Endometrial microvascular endothelial cells (primary cell): ENCODE measurements around the gene SLC12A6. TPM values are rescaled to one million over a fixed set of nuclear protein-coding genes. Genes with fewer than 3 reads are reported as not detected.
"Not testable (repeated sequence)": the region's sequence is repeated elsewhere in the genome, so short reads cannot be mapped to it uniquely, and the experiment has no call there.

Experiments
- in situ Hi-C: cut with HindIII; loops from 2 replicates; pipeline ENCODE4 v1.10.0; 2017; ENCODE audit warnings: low sequenced_read_pairs, low pct_unique_long_range_greater_than_20kb; ENCODE audit errors: inconsistent ontology term
- total RNA-seq: library from RNA; depleted of rRNA; stranded (reverse); fragments of >200 nt; gene quantifications from one replicate; pipeline ENCODE4 v1.2.3, GENCODE V29; 2015; ENCODE audit errors: inconsistent ontology term

SLC12A6 gene
- total RNA-seq, 1 donor from 2014 or later: 19.1 TPM

GRCh38 chr15:34359416-34359815, 21.8 kb upstream of the SLC12A6 start:
- in situ Hi-C loops: no loop called here

- in situ Hi-C loops: no loop called here
These were observed 21.4 kb upstream of the SLC12A6 start for GRCh38 chr15:34358948-34359347.

- in situ Hi-C loops: no loop called here
These were observed 20.8 kb upstream of the SLC12A6 start for GRCh38 chr15:34358367-34358766.

GRCh38 chr15:34357653-34358052, 20.1 kb upstream of the SLC12A6 start:
- in situ Hi-C loops: no loop called here

- in situ Hi-C loops: no loop called here
These were observed 17.7 kb upstream of the SLC12A6 start for GRCh38 chr15:34355241-34355640.

GRCh38 chr15:34354286-34354685, 16.7 kb upstream of the SLC12A6 start:
- in situ Hi-C loops: no loop called here

- in situ Hi-C loops: no loop called here
These were observed 16.0 kb upstream of the SLC12A6 start for GRCh38 chr15:34353627-34354026.

- in situ Hi-C loops: not testable (repeated sequence)
These were observed 15.4 kb upstream of the SLC12A6 start for GRCh38 chr15:34352996-34353395.

GRCh38 chr15:34349769-34350168, 12.2 kb upstream of the SLC12A6 start:
- in situ Hi-C loops: no loop called here

GRCh38 chr15:34348735-34349300, 11.2 kb upstream of the SLC12A6 start:
- in situ Hi-C loops: no loop called here

GRCh38 chr15:34347951-34348638, 10.5 kb upstream of the SLC12A6 start:
- in situ Hi-C loops: no loop called here

GRCh38 chr15:34342737-34343575, 5.4 kb upstream of the SLC12A6 start, which contains the start of the genes NOP10 and NUTM1:
NOP10 (minus strand) TSS chr15:34343136; CDS start chr15:34343073, 63 bp downstream.
NUTM1 (plus strand) TSS chr15:34343315; CDS start chr15:34343697, 382 bp downstream.
- in situ Hi-C loops: no loop called here

GRCh38 chr15:34342213-34342736, 4.7 kb upstream of the SLC12A6 start:
- in situ Hi-C loops: not testable (repeated sequence)

GRCh38 chr15:34341381-34342212, 4.0 kb upstream of the SLC12A6 start:
- in situ Hi-C loops: no loop called here

- in situ Hi-C loops: no loop called here
These were observed 2.4 kb upstream of the SLC12A6 start for GRCh38 chr15:34339946-34340345.

GRCh38 chr15:34338347-34338746, 766 bp upstream of the SLC12A6 start:
- in situ Hi-C loops: no loop called here

GRCh38 chr15:34336991-34337556, 507 bp downstream of the SLC12A6 start:
- in situ Hi-C loops: no loop called here

- in situ Hi-C loops: no loop called here
These were observed 1.2 kb downstream of the SLC12A6 start for GRCh38 chr15:34336231-34336990.
